Skeletal muscle cell (primary cell): ENCODE measurements around the gene C19orf33.
"Not testable (repeated sequence)": the region's sequence is repeated elsewhere in the genome, so short reads cannot be mapped to it uniquely, and the experiment has no call there.

Source experiments
- DNase-seq: peaks from one replicate; pipeline ENCODE4 v3.0.0-alpha.2; 2010; ENCODE audit warnings: low read depth
- H3K4me3 ChIP-seq: 2 replicates; pipeline ENCODE4 v1.5.1; 2011; ENCODE audit warnings: low read depth, mild to moderate bottlenecking, control low read depth, low read length, moderate library complexity

C19orf33 gene

GRCh38 chr19:38303517-38304351 is at the start of gene C19orf33:
TSS of gene C19orf33 (plus strand) at chr19:38304251. CDS start at chr19:38304262, 11 bp downstream.
- no peak within 1 kb of the TSS for H3K4me3 ChIP-seq
- DNase-seq = no peak

DNA sequence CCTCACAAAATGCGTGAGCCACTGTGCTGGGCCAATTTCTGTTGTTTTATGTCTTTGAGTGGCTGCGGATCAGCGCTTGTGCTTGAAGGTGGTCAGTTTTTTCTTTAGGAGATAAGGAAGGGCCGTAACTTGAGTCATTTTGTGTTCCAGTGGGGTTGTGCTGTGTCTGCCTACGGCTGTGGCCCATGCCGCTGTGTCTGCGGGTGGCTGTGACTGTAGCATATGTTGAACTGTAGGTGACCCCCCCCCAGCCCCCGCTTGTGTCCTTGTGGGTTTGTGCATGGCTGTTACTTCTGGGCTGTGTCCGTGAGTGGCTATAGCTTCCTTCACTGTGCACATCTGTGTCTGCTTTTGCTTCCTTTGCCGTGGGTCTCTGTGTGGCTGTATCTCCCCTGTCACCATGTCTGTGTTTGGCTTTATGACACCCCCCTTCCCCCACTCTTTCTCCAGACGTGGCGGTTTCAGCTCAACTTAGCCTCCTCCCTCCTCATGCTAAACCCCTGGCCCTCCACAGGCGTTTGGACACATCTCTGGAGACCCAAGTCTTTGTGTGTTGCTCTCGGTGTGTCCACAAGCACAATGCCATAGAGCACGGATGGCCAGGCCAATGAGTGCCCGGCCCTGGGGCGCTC is 48.6 kb upstream of the C19orf33 start:
- no peak for DNase-seq
- no peak overlapping the region for H3K4me3 ChIP-seq

GRCh38 chr19:38261942-38262341 is 42.1 kb upstream of the C19orf33 start:
- DNase-seq = not testable (repeated sequence)

GRCh38 chr19:38262585-38263268 is 41.3 kb upstream of the C19orf33 start:
- no peak overlapping the region for H3K4me3 ChIP-seq
- no peak for DNase-seq

More at GRCh38 chr19:38261942-38262341, 42.1 kb upstream of the C19orf33 start:
- H3K4me3 ChIP-seq = not testable (repeated sequence)

DNA sequence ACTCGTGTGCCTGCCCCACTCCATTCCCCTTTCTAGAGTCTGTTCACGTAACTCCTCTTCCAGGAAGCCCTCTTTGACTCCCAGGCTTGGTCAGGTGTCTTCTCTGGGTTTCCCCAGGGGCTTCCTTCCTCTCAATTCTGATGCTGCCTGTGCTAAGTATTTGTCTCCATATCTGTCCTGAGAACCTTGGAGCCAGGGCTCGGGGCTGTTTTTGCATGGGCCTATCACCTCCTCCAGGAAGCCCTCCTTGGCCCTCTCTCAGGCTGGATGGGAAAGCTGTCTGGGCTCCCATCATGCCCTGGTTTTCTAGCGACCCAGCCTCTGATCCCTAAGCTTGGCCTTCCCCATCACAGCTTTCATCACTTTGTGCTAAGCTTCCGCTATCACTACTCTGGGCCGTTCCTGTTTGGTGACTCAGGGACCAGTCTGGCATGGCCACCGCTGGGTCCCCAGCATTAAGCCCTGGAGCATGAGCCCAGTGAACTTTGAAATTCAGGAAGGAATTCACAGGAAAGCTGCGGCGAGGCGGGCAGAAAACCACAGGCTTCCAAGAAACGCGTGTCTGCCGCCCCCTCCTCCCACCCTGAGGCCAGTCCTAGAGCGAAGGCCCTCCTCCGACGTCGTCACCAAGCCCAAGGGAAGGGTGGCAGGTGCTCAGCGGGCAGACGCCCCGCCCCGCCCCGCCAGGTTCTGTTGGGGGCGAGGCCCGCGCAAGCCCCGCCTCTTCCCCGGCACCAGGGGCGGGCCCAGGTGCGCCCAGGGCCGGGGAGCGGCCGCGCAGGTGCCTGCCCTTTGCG is 40.2 kb upstream of the C19orf33 start:
- H3K4me3 ChIP-seq = peak overlapping the region; percentile 42
- DNase-seq = no peak

GRCh38 chr19:38264486-38265212 is 39.4 kb upstream of the C19orf33 start, which contains the start of gene SPINT2:
TSS of gene SPINT2 (plus strand) at chr19:38264573. CDS start at chr19:38264893, 320 bp downstream.
- DNase-seq = no peak
- H3K4me3 ChIP-seq = peak within 1 kb of the TSS; percentile 42

- H3K4me3 ChIP-seq = no peak overlapping the region
- no peak for DNase-seq
Measured at GRCh38 chr19:38265213-38265861, 38.7 kb upstream of the C19orf33 start.

- H3K4me3 ChIP-seq = no peak overlapping the region
- no peak for DNase-seq
Measured at GRCh38 chr19:38265921-38266429, 38.1 kb upstream of the C19orf33 start.

- H3K4me3 ChIP-seq = no peak overlapping the region
- DNase-seq = no peak
Measured at GRCh38 chr19:38266981-38267597, 37.0 kb upstream of the C19orf33 start.

GRCh38 chr19:38267761-38268483 is 36.1 kb upstream of the C19orf33 start:
- DNase-seq = no peak
- no peak overlapping the region for H3K4me3 ChIP-seq

- no peak overlapping the region for H3K4me3 ChIP-seq
- DNase-seq = no peak
Measured at GRCh38 chr19:38268539-38268938, 35.5 kb upstream of the C19orf33 start.

- no peak for DNase-seq
- H3K4me3 ChIP-seq = no peak overlapping the region
Measured at GRCh38 chr19:38270587-38271167, 33.4 kb upstream of the C19orf33 start.

- DNase-seq = no peak
- H3K4me3 ChIP-seq = no peak overlapping the region
Measured at GRCh38 chr19:38273499-38273898, 30.6 kb upstream of the C19orf33 start.

- DNase-seq = no peak
- H3K4me3 ChIP-seq = no peak overlapping the region
Measured at GRCh38 chr19:38274739-38275138, 29.3 kb upstream of the C19orf33 start.

DNA sequence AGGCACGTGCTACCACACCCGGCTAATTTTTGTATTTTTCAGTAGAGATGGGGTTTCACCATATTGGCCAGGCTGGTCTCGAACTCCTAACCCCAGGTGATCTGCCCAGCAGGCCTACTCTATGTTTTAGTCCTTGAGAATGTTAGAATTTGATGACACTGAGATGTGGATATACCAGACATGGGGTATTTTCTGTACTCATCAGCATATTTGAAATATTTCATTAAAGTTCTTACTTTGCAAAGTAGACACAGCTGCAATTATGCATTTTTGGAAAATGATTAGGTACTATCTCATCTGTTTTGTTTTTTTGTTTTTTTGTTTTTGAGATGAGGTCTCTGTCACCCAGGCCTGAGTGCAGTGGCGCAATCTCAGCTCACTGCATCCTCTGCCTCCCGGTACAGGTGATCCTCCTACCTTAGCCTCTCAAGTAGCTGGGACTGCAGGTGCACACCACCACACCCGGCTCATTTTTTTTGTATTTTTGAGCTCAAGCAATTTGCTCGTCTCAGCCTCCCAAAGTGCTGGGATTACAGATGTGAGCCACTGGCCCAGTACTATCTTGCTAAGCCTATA is 27.0 kb upstream of the C19orf33 start:
- DNase-seq = no peak

DNA sequence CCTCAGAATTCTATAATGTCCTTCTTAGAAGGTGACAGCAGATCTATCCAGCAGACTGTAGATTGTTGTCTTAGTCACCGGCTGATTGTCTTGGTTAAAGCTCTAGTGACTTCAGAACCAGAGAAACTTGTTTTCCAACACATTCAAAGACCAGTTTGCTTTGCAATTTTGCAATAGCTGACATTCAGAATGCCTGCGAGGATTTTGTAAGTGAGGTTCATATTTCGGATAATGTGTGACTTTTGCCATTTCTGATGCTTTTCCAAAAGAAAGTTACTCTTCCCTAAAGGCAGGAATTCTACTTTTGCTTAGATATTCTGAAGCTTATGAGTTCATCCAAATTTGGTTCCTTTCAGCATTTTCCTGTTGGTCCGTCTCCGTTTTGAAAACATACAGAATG is 26.5 kb upstream of the C19orf33 start:
- no peak for DNase-seq
- H3K4me3 ChIP-seq = no peak overlapping the region

More for the DNA sequence above, 27.0 kb upstream of the C19orf33 start:
- H3K4me3 ChIP-seq = no peak overlapping the region
